PC-9 (cell line): ENCODE measurements around the gene ANKRD11.

ENCODE experiments used
- CTCF ChIP-seq: fragments of 200-600 bp; sonication (generic); conservative IDR thresholded peaks from 2 replicates; pipeline ENCODE4 v1.6.1; 2017; ENCODE audit warnings: mixed run types, antibody characterized with exemption, mild to moderate bottlenecking, moderate library complexity
- EZH2 ChIP-seq: fragments of 200-600 bp; sonication (generic); IDR thresholded peaks from 2 replicates; pipeline ENCODE4 v1.8.0; 2017; ENCODE audit warnings: antibody characterized with exemption, low read depth

DNA sequence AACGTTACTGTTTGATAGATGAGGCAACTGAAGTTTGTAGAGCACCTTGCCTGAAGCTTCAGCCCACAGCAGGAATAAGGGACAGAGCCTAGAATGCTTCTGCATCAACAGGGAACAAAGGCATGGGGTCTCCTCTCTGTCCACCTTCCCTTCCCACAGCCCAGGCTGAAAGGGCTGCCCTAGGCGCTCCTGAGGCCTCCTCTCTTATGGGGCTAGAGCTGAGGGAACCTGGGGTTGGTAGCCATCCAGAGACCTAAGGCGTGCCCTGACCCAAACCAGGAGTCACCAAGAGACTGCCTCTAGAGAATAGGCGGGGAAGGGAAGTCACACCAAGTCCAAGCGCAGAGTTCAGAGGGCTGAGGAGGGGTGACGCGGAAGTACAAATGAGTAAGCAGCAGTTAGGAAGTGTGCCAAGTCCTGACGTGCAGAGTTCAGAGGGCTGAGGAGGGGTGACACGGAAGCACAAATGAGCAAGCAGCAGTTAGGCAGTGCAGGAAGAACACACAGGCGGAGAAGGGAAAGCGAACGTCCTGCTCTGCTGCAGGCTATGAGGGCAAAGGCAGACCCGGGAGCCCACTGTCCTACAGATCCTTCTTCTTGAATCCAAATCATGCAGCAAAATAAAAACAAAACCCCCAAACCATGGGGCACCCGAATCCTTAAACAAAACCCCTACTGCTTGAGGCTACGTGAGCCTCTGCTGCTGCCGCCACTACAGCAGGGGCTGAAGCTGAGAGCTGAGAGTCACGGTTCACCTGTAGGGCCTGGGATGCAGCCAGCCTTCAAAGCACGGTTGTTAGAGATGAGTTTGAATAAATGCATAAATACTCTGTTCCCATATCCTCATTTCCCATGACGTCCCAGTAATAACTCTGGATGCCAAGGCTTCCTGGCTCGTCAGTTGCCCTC, 15.1 kb upstream of the ANKRD11 start:
- no peak for TF ChIP-seq EZH2
- TF ChIP-seq CTCF: no peak
